B cell (primary cell): ENCODE data around the gene DYRK1A. TPM values are rescaled to one million over a fixed set of nuclear protein-coding genes. Genes with fewer than 3 reads are reported as not detected.

Experiments
- ATAC-seq: fragments of 200-7000 bp; cut with Tn5 transposase; one replicate; pipeline ENCODE4 v1.10.0; 2021; ENCODE audit warnings: low read depth, mild to moderate bottlenecking, moderate number of reproducible peaks, moderate library complexity
- CTCF ChIA-PET: fragments of 350-600 bp; sonication (Branson Sonifier 250); formaldehyde crosslinking; loops from one replicate; lab custom pipeline; 2021; ENCODE audit warnings: antibody characterized with exemption, inconsistent platforms; lab: Charles Lee
- POLR2A ChIA-PET: fragments of 350-600 bp; sonication (Branson Sonifier 250); formaldehyde crosslinking; loops from one replicate; lab custom pipeline; 2021; ENCODE audit warnings: antibody characterized with exemption; lab: Charles Lee
- DNase-seq: peaks from one replicate; pipeline ENCODE4 v3.0.0; 2013
- H2AFZ ChIP-seq: 2 replicates; pipeline ENCODE4 v1.6.1; 2012; ENCODE audit warnings: mild to moderate bottlenecking, low read depth, low read length; ENCODE audit not compliant: insufficient read depth, poor library complexity, severe bottlenecking
- H3K27ac ChIP-seq, 2 donors: 1 replicate in 1 of 2; 2 replicates in 1 of 2; pipeline ENCODE4 v1.5.1; 2012 to 2013; ENCODE audit warnings: low read length in 2 of 2, mild to moderate bottlenecking in 2 of 2, moderate library complexity in 1 of 2
- H3K27me3 ChIP-seq, 4 experiments: fragments of 200-600 bp in 1 of 4; sonication (generic) in 1 of 4; replicated peaks in 1 of 4; 1 replicate in 2 of 4; 2 replicates in 2 of 4; pipeline versions ENCODE4 v1.6.1 to v1.7.0; 2013 to 2016; ENCODE audit warnings: low read length in 3 of 4, mild to moderate bottlenecking in 2 of 4, mixed read lengths in 1 of 4, moderate library complexity in 1 of 4; ENCODE audit not compliant: insufficient read depth in 4 of 4, control insufficient read depth in 3 of 4; ENCODE audit errors: control extremely low read depth in 1 of 4
- H3K36me3 ChIP-seq, 2 experiments: replicated peaks in 1 of 2; 1 replicate in 1 of 2; 2 replicates in 1 of 2; pipeline versions ENCODE4 v1.6.1 to v1.7.1; 2013; ENCODE audit warnings: low read length in 1 of 2; ENCODE audit not compliant: insufficient read depth in 2 of 2, control insufficient read depth in 1 of 2; ENCODE audit errors: control extremely low read depth in 1 of 2, extremely low read depth in 1 of 2
- H3K4me1 ChIP-seq, 2 donors: fragments of 200-600 bp in 1 of 2; sonication (generic) in 1 of 2; 1 replicate in 1 of 2; 2 replicates in 1 of 2; pipeline versions ENCODE4 v1.5.1 to v1.6.1; 2013 to 2017; ENCODE audit warnings: low read length in 2 of 2; ENCODE audit not compliant: control insufficient read depth in 2 of 2, insufficient read depth in 2 of 2
- H3K4me2 ChIP-seq: replicated peaks from 2 replicates; pipeline ENCODE3; 2012; ENCODE audit warnings: mild to moderate bottlenecking, low read depth, low read length; ENCODE audit not compliant: poor library complexity, severe bottlenecking
- H3K4me3 ChIP-seq, 5 experiments: fragments of 200-600 bp in 1 of 5; sonication (generic) in 1 of 5; 1 replicate in 3 of 5; 2 replicates in 2 of 5; pipeline versions ENCODE4 v1.5.1 to v1.7.0; 2011 to 2016; ENCODE audit warnings: low read length in 4 of 5, mild to moderate bottlenecking in 4 of 5, low read depth in 2 of 5, control low read depth in 1 of 5, moderate library complexity in 1 of 5; ENCODE audit not compliant: insufficient read depth in 1 of 5; ENCODE audit errors: control extremely low read depth in 1 of 5, extremely low read depth in 1 of 5
- H3K79me2 ChIP-seq: fragments of 200-600 bp; sonication (generic); one replicate; pipeline ENCODE4 v1.6.0; 2016; ENCODE audit warnings: low read length; ENCODE audit not compliant: control insufficient read depth, insufficient read depth
- H3K9ac ChIP-seq: fragments of 200-600 bp; sonication (generic); 2 replicates; pipeline ENCODE4 v1.6.1; 2017; ENCODE audit warnings: mild to moderate bottlenecking, low read length, moderate library complexity
- H3K9me3 ChIP-seq, 3 donors: one replicate each; pipeline versions ENCODE4 v1.6.1 to v1.7.1; 2013; ENCODE audit warnings: low read length in 2 of 3; ENCODE audit not compliant: control insufficient read depth in 2 of 3, insufficient read depth in 1 of 3; ENCODE audit errors: control extremely low read depth in 1 of 3
- H4K20me1 ChIP-seq: 2 replicates; pipeline ENCODE4 v1.6.0; 2012; ENCODE audit warnings: mild to moderate bottlenecking, low read length; ENCODE audit not compliant: insufficient read depth, control insufficient read depth, poor library complexity, severe bottlenecking
- H3K27ac Mint-ChIP-seq: one replicate; pipeline ENCODE4 v1.8.0; 2021; ENCODE audit warnings: mixed read lengths
- H3K27me3 Mint-ChIP-seq: one replicate; pipeline ENCODE4 v1.8.0; 2021; ENCODE audit warnings: mixed read lengths
- H3K4me1 Mint-ChIP-seq: one replicate; pipeline ENCODE4 v1.8.0; 2021; ENCODE audit warnings: mixed read lengths
- H3K4me3 Mint-ChIP-seq: one replicate; pipeline ENCODE4 v1.8.0; 2021; ENCODE audit warnings: mixed read lengths
- H3K9me3 Mint-ChIP-seq: one replicate; pipeline ENCODE4 v1.8.0; 2022; ENCODE audit warnings: mixed read lengths; ENCODE audit not compliant: insufficient read depth
- EZH2 ChIP-seq: IDR thresholded peaks from 2 replicates; pipeline ENCODE4 v1.6.1; 2012; ENCODE audit warnings: borderline replicate concordance, low read depth, mild to moderate bottlenecking, moderate library complexity, low read length; ENCODE audit not compliant: insufficient read depth, poor library complexity, severe bottlenecking
- WGBS: methylation state at CpG from one replicate; pipeline ENCODE4 v1.1.5; 2013; ENCODE audit warnings: missing lambda C conversion rate; ENCODE audit not compliant: insufficient coverage; 5-methylcytosine and 5-hydroxymethylcytosine counted together
- intact Hi-C: fragments of 100-400 bp; cut with micrococcal nuclease; formaldehyde crosslinking; loops from one replicate; pipeline ENCODE4 v1.10.0; 2022
- polyA plus RNA-seq: library from polyadenylated mRNA; depleted of rRNA; stranded (reverse); fragments of >200 nt; gene quantifications from 2 replicates; pipeline ENCODE4 v1.2.3, GENCODE V29; 2012
- total RNA-seq, 2 donors: library from RNA; stranded (reverse); fragments of 120-200 nt in 1 of 2; gene quantifications; 1 replicate in 1 of 2; 2 replicates in 1 of 2; pipeline versions ENCODE4 v1.2.3 to v1.2.4, GENCODE V29; 2013 to 2022
- TF ChIP-seq, protein P1 (sequence below): fragments of 200-600 bp; IDR thresholded peaks from one replicate; pipeline ENCODE4 v1.8.0; 2022; ENCODE audit warnings: antibody characterized with exemption, mild to moderate bottlenecking

The DYRK1A gene
- total and polyA plus RNA-seq, 2 donors (not counting 1 experiment from before 2014, with no cell fraction given): 46.6 to 147 TPM

DNA sequence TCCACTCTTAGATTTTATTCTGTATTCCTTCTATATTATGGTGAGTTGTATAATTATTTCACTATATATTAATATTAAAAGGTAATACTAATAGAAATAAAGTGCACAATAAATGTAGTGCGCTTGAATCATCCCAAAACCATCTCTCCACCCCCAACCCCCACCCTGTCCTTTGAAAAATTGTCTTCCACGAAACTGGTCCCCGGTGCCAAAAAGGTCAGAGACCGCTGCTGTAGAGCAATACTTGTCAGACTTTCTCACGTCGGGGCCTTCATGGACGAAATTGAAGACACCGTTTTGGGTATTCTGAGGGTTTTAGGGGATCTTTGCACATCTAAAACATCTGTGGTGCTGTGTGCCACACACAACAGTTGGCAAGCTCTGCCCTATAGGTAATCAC lies 19.6 kb downstream of the DYRK1A start:
- Mint-ChIP-seq H3K27me3 (no peaks in the 10 kb centered on the region), H3K9me3 (no peaks in the 10 kb centered on the region), H3K27ac (no peak overlapping the region), H3K4me3 (no peak overlapping the region), H3K4me1 (peaks cover 79% of the 10 kb centered on the region)
- WGBS: 97% methylated on average over 6 of the region's 8 CpGs
- intact Hi-C loops: no loop called here
- TF ChIP-seq, protein P1, sequence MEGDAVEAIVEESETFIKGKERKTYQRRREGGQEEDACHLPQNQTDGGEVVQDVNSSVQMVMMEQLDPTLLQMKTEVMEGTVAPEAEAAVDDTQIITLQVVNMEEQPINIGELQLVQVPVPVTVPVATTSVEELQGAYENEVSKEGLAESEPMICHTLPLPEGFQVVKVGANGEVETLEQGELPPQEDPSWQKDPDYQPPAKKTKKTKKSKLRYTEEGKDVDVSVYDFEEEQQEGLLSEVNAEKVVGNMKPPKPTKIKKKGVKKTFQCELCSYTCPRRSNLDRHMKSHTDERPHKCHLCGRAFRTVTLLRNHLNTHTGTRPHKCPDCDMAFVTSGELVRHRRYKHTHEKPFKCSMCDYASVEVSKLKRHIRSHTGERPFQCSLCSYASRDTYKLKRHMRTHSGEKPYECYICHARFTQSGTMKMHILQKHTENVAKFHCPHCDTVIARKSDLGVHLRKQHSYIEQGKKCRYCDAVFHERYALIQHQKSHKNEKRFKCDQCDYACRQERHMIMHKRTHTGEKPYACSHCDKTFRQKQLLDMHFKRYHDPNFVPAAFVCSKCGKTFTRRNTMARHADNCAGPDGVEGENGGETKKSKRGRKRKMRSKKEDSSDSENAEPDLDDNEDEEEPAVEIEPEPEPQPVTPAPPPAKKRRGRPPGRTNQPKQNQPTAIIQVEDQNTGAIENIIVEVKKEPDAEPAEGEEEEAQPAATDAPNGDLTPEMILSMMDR: no peak
- no peak for TF ChIP-seq EZH2
- peaks cover 100% of the 10 kb centered on the region for H4K20me1 ChIP-seq
- peaks cover 0 to 3% of the 10 kb centered on the region in 2 experiments for H3K36me3 ChIP-seq
- H3K9ac ChIP-seq: no peak overlapping the region
- POLR2A ChIA-PET: no interaction called here
- peaks cover 3 to 11% (median 8%) of the 10 kb centered on the region in 3 donors for H3K9me3 ChIP-seq
- H3K4me1 ChIP-seq: peaks cover 50 to 60% of the 10 kb centered on the region in 2 donors
- no peaks in the 10 kb centered on the region for H3K27me3 ChIP-seq
- ATAC-seq (no peak), DNase-seq (no peak)
- no peak overlapping the region for H3K4me2 ChIP-seq
- no peak overlapping the region for H3K27ac ChIP-seq
- H3K79me2 ChIP-seq: peaks cover 100% of the 10 kb centered on the region
- H3K4me3 ChIP-seq: no peak overlapping the region
- CTCF ChIA-PET: interaction anchor here (1.3 kb wide), 1 partner anchor 77 kb away, joined by 4 read pairs; no protein-coding TSS in a partner anchor
- no peak overlapping the region for H2AFZ ChIP-seq

DNA sequence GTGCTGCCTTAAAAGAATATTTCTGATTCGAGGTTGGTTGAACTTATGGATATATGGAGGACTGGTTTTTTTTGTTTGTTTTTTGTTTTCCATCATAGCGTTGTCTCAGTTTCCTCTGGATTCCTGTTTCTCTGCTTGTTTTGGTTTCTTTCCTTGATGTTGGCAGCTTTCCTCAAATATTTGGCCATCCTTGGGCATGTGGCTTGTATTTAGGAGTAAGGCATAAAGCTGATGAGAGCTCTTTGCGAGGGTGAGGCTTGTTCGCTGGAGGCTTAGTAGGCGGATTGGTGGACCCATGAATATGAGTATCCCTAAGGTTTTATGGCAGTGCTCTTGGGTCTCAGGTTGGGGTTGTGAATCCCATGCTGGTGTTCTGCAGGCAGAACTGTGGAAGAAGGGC lies 22.9 kb downstream of the DYRK1A start:
- TF ChIP-seq EZH2: no peak
- Histone ChIP-seq H3K79me2 (peaks cover 99% of the 10 kb centered on the region), H2AFZ (no peak overlapping the region), H3K9me3 (peaks cover 0 to 1% (median under 1%) of the 10 kb centered on the region in 3 donors), H3K9ac (no peak overlapping the region), H3K4me3 (no peak overlapping the region), H3K4me1 (peaks cover 60 to 62% of the 10 kb centered on the region in 2 donors), H3K27me3 (no peaks in the 10 kb centered on the region), H3K4me2 (peak overlapping the region; percentile 5), H4K20me1 (peaks cover 97% of the 10 kb centered on the region), H3K27ac (no peak overlapping the region), H3K36me3 (peaks cover 0 to 8% of the 10 kb centered on the region in 2 experiments)
- 95% methylated on average over 5 of the region's 5 CpGs for WGBS
- DNase-seq: no peak
- POLR2A ChIA-PET: no interaction called here
- Mint-ChIP-seq H3K4me1 (peaks cover 79% of the 10 kb centered on the region), H3K9me3 (no peaks in the 10 kb centered on the region), H3K27ac (no peak overlapping the region), H3K4me3 (peak overlapping the region; percentile 21), H3K27me3 (no peaks in the 10 kb centered on the region)
- intact Hi-C loops: no loop called here
- no peak for ATAC-seq
- CTCF ChIA-PET: no interaction called here
